PFSK-1 (cell line): ENCODE data around the gene SLC50A1.

ENCODE experiments used
- FOXP2 ChIP-seq: optimal IDR thresholded peaks from 2 replicates; pipeline ENCODE3; 2011; ENCODE audit warnings: borderline replicate concordance, control low read depth, inconsistent platforms; ENCODE audit not compliant: insufficient read depth; ENCODE audit errors: extremely low read length, extremely low read depth
- POLR2AphosphoS5 ChIP-seq: IDR thresholded peaks from 2 replicates; pipeline ENCODE4 v1.6.1; 2012; ENCODE audit warnings: low read depth, mild to moderate bottlenecking, control low read depth, low read length, moderate library complexity
- REST ChIP-seq, 2 experiments: IDR thresholded peaks; 2 replicates each; pipeline versions ENCODE4 v1.6.1 to v1.8.0; 2011 to 2012; ENCODE audit warnings: low read depth in 2 of 2, low read length in 2 of 2, control low read depth in 1 of 2, inconsistent platforms in 1 of 2, mild to moderate bottlenecking in 1 of 2, moderate library complexity in 1 of 2; ENCODE audit not compliant: insufficient read depth in 1 of 2
- SIN3A ChIP-seq: IDR thresholded peaks from 2 replicates; pipeline ENCODE4 v1.6.1; 2012; ENCODE audit warnings: mild to moderate bottlenecking, low read length, moderate library complexity, borderline replicate concordance; ENCODE audit not compliant: insufficient read depth
- TAF1 ChIP-seq: IDR thresholded peaks from 2 replicates; pipeline ENCODE4 v1.6.1; 2012; ENCODE audit warnings: low read length, control low read depth, borderline replicate concordance; ENCODE audit not compliant: insufficient read depth

Gene SLC50A1

DNA sequence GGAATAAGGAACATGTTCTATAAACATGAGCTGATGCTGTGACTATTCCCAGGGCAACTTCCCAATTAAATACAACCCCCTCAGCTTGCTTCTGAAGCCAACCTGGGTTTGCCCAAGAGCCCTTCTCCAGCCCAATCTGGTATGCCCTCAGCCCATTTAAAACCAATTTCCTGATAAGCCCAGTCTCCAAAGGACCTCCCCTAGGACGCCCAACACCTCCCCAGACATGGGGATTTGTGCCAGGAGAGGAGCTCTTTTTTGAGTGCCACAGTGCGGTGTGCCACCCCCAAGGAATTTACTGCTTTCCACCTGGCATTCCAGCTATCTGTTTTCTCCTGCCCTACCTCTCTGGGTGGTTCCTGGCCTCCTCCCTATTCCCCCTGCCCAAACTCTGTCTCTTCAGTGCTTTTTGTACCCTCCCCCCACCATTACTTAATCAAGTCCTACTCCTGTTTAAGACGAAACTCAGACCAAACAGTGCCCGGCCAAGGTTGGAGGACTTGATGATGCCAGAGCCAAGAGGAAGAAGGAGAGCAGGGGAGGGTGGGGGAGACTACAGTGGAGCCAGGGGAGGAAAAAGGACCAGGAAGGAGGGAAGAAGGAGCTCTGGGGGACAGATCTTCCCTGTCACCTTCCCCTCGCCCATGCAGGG is 19.4 kb upstream of the SLC50A1 start:
- TF ChIP-seq POLR2AphosphoS5: no peak
- TF ChIP-seq TAF1: no peak
- no peak for TF ChIP-seq SIN3A
- TF ChIP-seq REST (IDR thresholded peaks at IDR 0.05; ENCODE audit: insufficient read depth in 1 of 2, low read depth in 2 of 2, low read length in 2 of 2): no peak
- TF ChIP-seq FOXP2: no peak

GRCh38 chr1:155117610-155118009 is 18.0 kb upstream of the SLC50A1 start:
- TF ChIP-seq TAF1: no peak
- no peak for TF ChIP-seq REST (IDR thresholded peaks at IDR 0.05; ENCODE audit: insufficient read depth in 1 of 2, low read depth in 2 of 2, low read length in 2 of 2)
- TF ChIP-seq FOXP2: no peak
- TF ChIP-seq POLR2AphosphoS5: no peak
- no peak for TF ChIP-seq SIN3A

DNA sequence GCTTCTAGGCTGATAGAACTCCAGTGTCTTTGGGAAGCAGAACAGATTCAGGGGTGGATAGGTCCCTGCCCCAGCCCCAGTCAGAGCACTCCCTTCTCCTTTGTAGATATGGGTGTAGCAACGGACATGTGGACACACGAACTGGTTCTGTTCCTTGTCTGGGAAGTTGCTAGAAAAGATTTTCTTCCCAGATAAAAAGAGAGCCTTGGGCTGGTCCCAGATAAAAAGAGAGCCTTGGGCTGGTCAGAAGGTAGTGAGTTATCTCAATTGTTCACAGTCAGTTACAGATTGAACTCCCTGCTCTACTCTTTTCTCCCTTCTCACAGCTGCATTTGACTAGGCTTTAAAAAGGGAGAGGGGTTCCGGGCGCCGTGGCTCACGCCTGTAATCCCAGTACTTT is 15.4 kb upstream of the SLC50A1 start:
- TF ChIP-seq SIN3A (no peak), POLR2AphosphoS5 (no peak), REST (IDR thresholded peaks at IDR 0.05; ENCODE audit: insufficient read depth in 1 of 2, low read depth in 2 of 2, low read length in 2 of 2) (no peak), TAF1 (no peak), FOXP2 (no peak)

DNA sequence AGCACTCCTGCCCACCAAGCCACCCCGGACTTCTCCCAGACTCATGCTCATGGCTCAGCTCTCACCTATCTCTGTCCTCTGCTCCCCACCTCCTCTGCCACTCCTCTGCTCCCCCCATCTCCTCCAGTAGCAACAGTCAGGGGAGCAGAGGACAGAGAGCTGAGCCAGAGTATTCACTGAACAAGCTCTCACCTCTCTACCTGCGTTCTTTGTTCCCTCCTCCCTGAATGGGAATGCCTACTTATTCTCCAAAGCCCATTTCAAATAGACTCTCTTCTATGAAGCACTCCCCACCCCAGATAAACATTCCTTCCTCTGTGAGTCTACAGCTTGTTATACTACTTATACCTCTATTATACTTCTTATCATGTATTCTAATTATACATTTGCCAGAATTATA is 14.4 kb upstream of the SLC50A1 start:
- TF ChIP-seq FOXP2 (no peak), REST (IDR thresholded peaks at IDR 0.05; ENCODE audit: insufficient read depth in 1 of 2, low read depth in 2 of 2, low read length in 2 of 2) (no peak), TAF1 (no peak), SIN3A (no peak), POLR2AphosphoS5 (no peak)
